ENCODE results near the gene PLA2R1. TPM values are rescaled to one million over a fixed set of nuclear protein-coding genes. Genes with fewer than 3 reads are reported as not detected.

Gene PLA2R1
- total RNA-seq, 2 donors from 2014 or later: not detected

- Mint-ChIP-seq H3K4me1 (ENCODE audit: low read depth in 2 of 2) (no peaks in the 10 kb centered on the region), H3K27me3 (peaks cover 0 to 8% of the 10 kb centered on the region in 2 donors), H3K36me3 (no peaks in the 10 kb centered on the region), H3K27ac (no peak overlapping the region), H3K9me3 (no peaks in the 10 kb centered on the region), H3K4me3 (no peak overlapping the region)
- DNase-seq (ENCODE audit: low spot score) (no peak), ATAC-seq (no peak)
Measured at GRCh38 chr2:160034396-160034795, 28.0 kb downstream of the PLA2R1 start.

- Mint-ChIP-seq H3K4me1 (ENCODE audit: low read depth in 2 of 2) (no peaks in the 10 kb centered on the region), H3K27me3 (peaks cover 0 to 8% of the 10 kb centered on the region in 2 donors), H3K9me3 (no peaks in the 10 kb centered on the region), H3K27ac (no peak overlapping the region), H3K4me3 (no peak overlapping the region), H3K36me3 (no peaks in the 10 kb centered on the region)
- no peak for ATAC-seq
- DNase-seq (ENCODE audit: low spot score): no peak
Measured at GRCh38 chr2:160033732-160034392, 28.6 kb downstream of the PLA2R1 start.

GRCh38 chr2:160029270-160029628, 33.2 kb downstream of the PLA2R1 start:
- peaks cover 4 to 25% of the 10 kb centered on the region in 2 donors for H3K27me3 Mint-ChIP-seq
- no peaks in the 10 kb centered on the region for H3K36me3 Mint-ChIP-seq
- ATAC-seq (peak in 1 of 2 donors; percentile 40), DNase-seq (ENCODE audit: low spot score) (no peak)
- H3K4me1 Mint-ChIP-seq (ENCODE audit: low read depth in 2 of 2): no peaks in the 10 kb centered on the region
- no peaks in the 10 kb centered on the region for H3K9me3 Mint-ChIP-seq
- no peak overlapping the region for H3K27ac Mint-ChIP-seq
- H3K4me3 Mint-ChIP-seq: no peak overlapping the region

- DNase-seq (ENCODE audit: low spot score) (no peak), ATAC-seq (no peak)
- no peak overlapping the region for H3K4me3 Mint-ChIP-seq
- H3K27me3 Mint-ChIP-seq: peaks cover 5 to 20% of the 10 kb centered on the region in 2 donors
- H3K9me3 Mint-ChIP-seq: no peaks in the 10 kb centered on the region
- no peaks in the 10 kb centered on the region for H3K36me3 Mint-ChIP-seq
- H3K4me1 Mint-ChIP-seq (ENCODE audit: low read depth in 2 of 2): no peaks in the 10 kb centered on the region
- H3K27ac Mint-ChIP-seq: no peak overlapping the region
Measured at GRCh38 chr2:160028431-160029269, 33.8 kb downstream of the PLA2R1 start.

GRCh38 chr2:160022162-160022561, 40.3 kb downstream of the PLA2R1 start:
- Mint-ChIP-seq H3K27me3 (peaks cover 9 to 27% of the 10 kb centered on the region in 2 donors), H3K4me1 (ENCODE audit: low read depth in 2 of 2) (no peaks in the 10 kb centered on the region), H3K36me3 (peaks cover 6% of the 10 kb centered on the region), H3K9me3 (no peaks in the 10 kb centered on the region), H3K27ac (no peak overlapping the region), H3K4me3 (no peak overlapping the region)
- ATAC-seq (no peak), DNase-seq (ENCODE audit: low spot score) (no peak)

- DNase-seq (ENCODE audit: low spot score) (no peak), ATAC-seq (no peak)
- Mint-ChIP-seq H3K9me3 (no peaks in the 10 kb centered on the region), H3K4me1 (ENCODE audit: low read depth in 2 of 2) (no peaks in the 10 kb centered on the region), H3K27me3 (peaks cover 17 to 23% of the 10 kb centered on the region in 2 donors), H3K36me3 (peaks cover 6% of the 10 kb centered on the region), H3K27ac (no peak overlapping the region), H3K4me3 (no peak overlapping the region)
Measured at GRCh38 chr2:160019374-160020090, 42.9 kb downstream of the PLA2R1 start.

GRCh38 chr2:160015746-160016145, 46.7 kb downstream of the PLA2R1 start:
- Mint-ChIP-seq H3K36me3 (no peaks in the 10 kb centered on the region), H3K4me3 (no peak overlapping the region), H3K4me1 (ENCODE audit: low read depth in 2 of 2) (no peaks in the 10 kb centered on the region), H3K27ac (no peak overlapping the region), H3K9me3 (no peaks in the 10 kb centered on the region), H3K27me3 (peaks cover 21 to 40% of the 10 kb centered on the region in 2 donors)
- DNase-seq (ENCODE audit: low spot score) (no peak), ATAC-seq (no peak)

GRCh38 chr2:160014227-160014626, 48.2 kb downstream of the PLA2R1 start:
- Mint-ChIP-seq H3K4me1 (ENCODE audit: low read depth in 2 of 2) (no peaks in the 10 kb centered on the region), H3K36me3 (no peaks in the 10 kb centered on the region), H3K27ac (no peak overlapping the region), H3K9me3 (no peaks in the 10 kb centered on the region), H3K4me3 (no peak overlapping the region), H3K27me3 (peaks cover 19 to 44% of the 10 kb centered on the region in 2 donors)
- no peak for ATAC-seq
- DNase-seq (ENCODE audit: low spot score): no peak

- peaks cover 12 to 65% of the 10 kb centered on the region in 2 donors for H3K27me3 Mint-ChIP-seq
- H3K4me3 Mint-ChIP-seq: no peak overlapping the region
- no peaks in the 10 kb centered on the region for H3K4me1 Mint-ChIP-seq (ENCODE audit: low read depth in 2 of 2)
- no peaks in the 10 kb centered on the region for H3K36me3 Mint-ChIP-seq
- ATAC-seq (no peak), DNase-seq (ENCODE audit: low spot score) (no peak)
- H3K9me3 Mint-ChIP-seq: no peaks in the 10 kb centered on the region
- no peak overlapping the region for H3K27ac Mint-ChIP-seq
Measured at GRCh38 chr2:160010361-160011145, 51.9 kb downstream of the PLA2R1 start.

GRCh38 chr2:160007111-160007510, 55.3 kb downstream of the PLA2R1 start:
- ATAC-seq (no peak), DNase-seq (ENCODE audit: low spot score) (no peak)
- Mint-ChIP-seq H3K4me3 (no peak overlapping the region), H3K27ac (no peak overlapping the region), H3K4me1 (ENCODE audit: low read depth in 2 of 2) (no peaks in the 10 kb centered on the region), H3K36me3 (no peaks in the 10 kb centered on the region), H3K9me3 (no peaks in the 10 kb centered on the region), H3K27me3 (peaks cover 5 to 53% of the 10 kb centered on the region in 2 donors)

- H3K27ac Mint-ChIP-seq: no peak overlapping the region
- peaks cover 3 to 51% of the 10 kb centered on the region in 2 donors for H3K27me3 Mint-ChIP-seq
- H3K4me3 Mint-ChIP-seq: no peak overlapping the region
- no peaks in the 10 kb centered on the region for H3K4me1 Mint-ChIP-seq (ENCODE audit: low read depth in 2 of 2)
- no peak for ATAC-seq
- H3K36me3 Mint-ChIP-seq: no peaks in the 10 kb centered on the region
- no peaks in the 10 kb centered on the region for H3K9me3 Mint-ChIP-seq
- DNase-seq (ENCODE audit: low spot score): no peak
Measured at GRCh38 chr2:160006475-160006874, 55.9 kb downstream of the PLA2R1 start.

GRCh38 chr2:160005908-160006307, 56.5 kb downstream of the PLA2R1 start:
- Mint-ChIP-seq H3K27me3 (peaks cover 0 to 51% of the 10 kb centered on the region in 2 donors), H3K4me1 (ENCODE audit: low read depth in 2 of 2) (no peaks in the 10 kb centered on the region), H3K36me3 (no peaks in the 10 kb centered on the region), H3K27ac (no peak overlapping the region), H3K4me3 (no peak overlapping the region), H3K9me3 (no peaks in the 10 kb centered on the region)
- DNase-seq (ENCODE audit: low spot score): no peak
- no peak for ATAC-seq

- ATAC-seq: no peak
- Mint-ChIP-seq H3K4me1 (ENCODE audit: low read depth in 2 of 2) (no peaks in the 10 kb centered on the region), H3K27ac (no peak overlapping the region), H3K27me3 (peaks cover 0 to 51% of the 10 kb centered on the region in 2 donors), H3K9me3 (no peaks in the 10 kb centered on the region), H3K4me3 (no peak overlapping the region), H3K36me3 (no peaks in the 10 kb centered on the region)
- no peak for DNase-seq (ENCODE audit: low spot score)
Measured at GRCh38 chr2:160005476-160005875, 56.9 kb downstream of the PLA2R1 start.
